Tibial nerve (tissue), 4 donors: ENCODE results near the gene ASCC1.
"Not testable (repeated sequence)": the region's sequence is repeated elsewhere in the genome, so short reads cannot be mapped to it uniquely, and the experiment has no call there.

ENCODE experiments used
- EP300 ChIP-seq, 2 donors: sonication (generic); formaldehyde crosslinking; IDR thresholded peaks; one replicate each; pipeline ENCODE4 v1.6.1; 2017; ENCODE audit warnings: antibody characterized with exemption in 2 of 2, mild to moderate bottlenecking in 1 of 2
- POLR2A ChIP-seq, 2 donors: fragments of 450-650 bp; IDR thresholded peaks; one replicate each; pipeline ENCODE4 v1.6.1; 2017; ENCODE audit warnings: antibody characterized with exemption in 2 of 2, mild to moderate bottlenecking in 2 of 2, moderate library complexity in 2 of 2
- TF ChIP-seq, protein P1 (sequence below), 5 experiments: fragments of 200-600 bp in 3 of 5; fragments of 450-650 bp in 2 of 5; sonication (generic) in 3 of 5; IDR thresholded peaks; one replicate each; pipeline ENCODE4 v1.5.1; 2016 to 2019; ENCODE audit warnings: antibody characterized with exemption in 5 of 5, mild to moderate bottlenecking in 3 of 5, moderate library complexity in 2 of 5

DNA sequence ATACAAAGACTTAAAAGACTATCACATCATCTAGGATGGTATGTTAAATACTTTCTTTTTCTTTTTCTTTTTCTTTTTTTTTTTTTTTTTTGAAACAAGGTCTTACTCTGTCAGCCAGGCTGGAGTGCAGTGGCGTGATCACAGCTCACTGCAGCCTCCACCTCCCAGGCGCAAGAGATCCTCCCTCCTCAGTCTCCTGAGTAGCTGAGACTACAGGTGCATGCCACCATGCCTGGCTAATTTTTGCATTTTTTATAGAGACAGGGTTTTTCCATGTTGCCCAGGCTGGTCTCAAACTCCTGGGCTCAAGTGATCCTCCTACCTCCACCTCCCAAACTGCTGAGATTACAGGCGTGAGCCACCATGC, 108.1 kb downstream of the ASCC1 start:
- TF ChIP-seq, protein P1, sequence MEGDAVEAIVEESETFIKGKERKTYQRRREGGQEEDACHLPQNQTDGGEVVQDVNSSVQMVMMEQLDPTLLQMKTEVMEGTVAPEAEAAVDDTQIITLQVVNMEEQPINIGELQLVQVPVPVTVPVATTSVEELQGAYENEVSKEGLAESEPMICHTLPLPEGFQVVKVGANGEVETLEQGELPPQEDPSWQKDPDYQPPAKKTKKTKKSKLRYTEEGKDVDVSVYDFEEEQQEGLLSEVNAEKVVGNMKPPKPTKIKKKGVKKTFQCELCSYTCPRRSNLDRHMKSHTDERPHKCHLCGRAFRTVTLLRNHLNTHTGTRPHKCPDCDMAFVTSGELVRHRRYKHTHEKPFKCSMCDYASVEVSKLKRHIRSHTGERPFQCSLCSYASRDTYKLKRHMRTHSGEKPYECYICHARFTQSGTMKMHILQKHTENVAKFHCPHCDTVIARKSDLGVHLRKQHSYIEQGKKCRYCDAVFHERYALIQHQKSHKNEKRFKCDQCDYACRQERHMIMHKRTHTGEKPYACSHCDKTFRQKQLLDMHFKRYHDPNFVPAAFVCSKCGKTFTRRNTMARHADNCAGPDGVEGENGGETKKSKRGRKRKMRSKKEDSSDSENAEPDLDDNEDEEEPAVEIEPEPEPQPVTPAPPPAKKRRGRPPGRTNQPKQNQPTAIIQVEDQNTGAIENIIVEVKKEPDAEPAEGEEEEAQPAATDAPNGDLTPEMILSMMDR (IDR thresholded peaks at IDR 0.05): not testable (repeated sequence)
- TF ChIP-seq EP300, POLR2A (IDR thresholded peaks at IDR 0.05): not testable (repeated sequence)
